ENCODE results near the gene ZIM2.

DNA sequence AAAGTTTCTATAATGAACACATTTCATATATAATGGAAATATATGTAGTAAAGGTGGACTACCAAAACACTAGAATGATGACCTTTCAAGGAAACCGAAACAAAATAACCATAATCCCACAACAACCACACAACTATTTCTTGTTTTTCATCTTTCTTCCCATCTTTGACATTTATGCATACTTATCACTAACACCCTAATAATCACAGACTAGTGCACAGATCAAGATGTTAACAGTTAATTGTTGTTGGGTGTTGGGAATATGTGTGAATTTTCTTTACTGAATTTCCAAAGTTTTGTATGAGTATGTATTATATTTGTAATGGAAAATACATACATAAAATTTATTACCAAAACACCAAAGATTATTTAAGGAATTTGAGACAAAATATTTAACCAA lies 30.3 kb downstream of the ZIM2 start:
- TF ChIP-seq CTCF (conservative IDR thresholded peaks at IDR 0.05; ENCODE audit: low read depth, low read length): no peak
- TF ChIP-seq RFX5 (IDR thresholded peaks at IDR 0.05; ENCODE audit: low read depth, low read length): no peak
- TF ChIP-seq, protein P1, sequence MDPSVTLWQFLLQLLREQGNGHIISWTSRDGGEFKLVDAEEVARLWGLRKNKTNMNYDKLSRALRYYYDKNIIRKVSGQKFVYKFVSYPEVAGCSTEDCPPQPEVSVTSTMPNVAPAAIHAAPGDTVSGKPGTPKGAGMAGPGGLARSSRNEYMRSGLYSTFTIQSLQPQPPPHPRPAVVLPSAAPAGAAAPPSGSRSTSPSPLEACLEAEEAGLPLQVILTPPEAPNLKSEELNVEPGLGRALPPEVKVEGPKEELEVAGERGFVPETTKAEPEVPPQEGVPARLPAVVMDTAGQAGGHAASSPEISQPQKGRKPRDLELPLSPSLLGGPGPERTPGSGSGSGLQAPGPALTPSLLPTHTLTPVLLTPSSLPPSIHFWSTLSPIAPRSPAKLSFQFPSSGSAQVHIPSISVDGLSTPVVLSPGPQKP (IDR thresholded peaks at IDR 0.05; ENCODE audit: borderline replicate concordance, low read depth, low read length): no peak
- no peak for TF ChIP-seq BHLHE40 (IDR thresholded peaks at IDR 0.05; ENCODE audit: low read depth, low read length)
- TF ChIP-seq POLR2A (IDR thresholded peaks at IDR 0.05; ENCODE audit: low read depth, low read length): no peak
- TF ChIP-seq SMC3 (IDR thresholded peaks at IDR 0.05; ENCODE audit: low read depth, low read length): no peak

All from IMR-90 (cell line).